ENCODE data around the gene NUDT19. TPM values are rescaled to one million over a fixed set of nuclear protein-coding genes. Genes with fewer than 3 reads are reported as not detected.
A peak's percentile ranks its signal among the peaks of the same experiment; 100 is the strongest.
"Not testable (repeated sequence)": the region's sequence is repeated elsewhere in the genome, so short reads cannot be mapped to it uniquely, and the experiment has no call there.

Gene NUDT19
- total RNA-seq, 6 donors from 2014 or later: 9.4 to 21.6 (median 15.3) TPM

DNA sequence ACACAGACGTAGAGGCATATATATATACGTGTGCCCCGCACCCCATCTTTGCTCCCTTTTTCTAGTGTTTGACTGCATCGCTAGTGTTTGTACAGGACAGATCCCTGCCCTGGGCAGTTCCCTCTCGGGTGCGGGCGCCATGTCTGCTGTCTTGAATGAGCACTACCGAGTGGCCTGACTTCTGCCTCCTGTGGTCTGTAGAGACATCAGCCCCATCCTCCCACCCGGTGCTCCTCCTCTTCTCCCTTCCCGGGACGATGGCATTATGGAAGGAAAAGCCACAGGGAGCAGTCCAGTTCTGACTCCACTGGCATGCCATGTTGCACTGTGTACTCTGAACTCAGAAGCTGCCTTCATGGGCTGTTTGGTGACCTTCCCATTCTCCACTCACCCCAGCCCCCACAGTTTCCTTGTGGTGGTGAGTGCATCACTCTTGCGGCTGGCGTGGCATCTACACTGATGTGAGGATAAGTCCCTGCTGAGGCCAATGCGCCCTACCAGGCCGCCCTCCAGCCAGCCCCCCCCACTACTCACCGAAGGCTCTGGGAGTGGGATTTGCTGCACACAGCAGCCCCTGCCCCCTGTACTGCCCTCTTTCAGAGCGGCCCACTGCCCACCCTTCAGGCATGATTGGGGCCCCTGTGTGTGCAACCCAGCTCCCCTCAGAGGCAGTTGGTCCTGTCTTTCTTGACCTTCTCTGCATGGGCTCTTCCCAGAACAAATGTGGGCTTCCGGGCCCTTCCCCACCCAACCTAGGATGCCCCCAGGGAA, 53.1 kb downstream of the NUDT19 start:
- DNase-seq: no peak

DNA sequence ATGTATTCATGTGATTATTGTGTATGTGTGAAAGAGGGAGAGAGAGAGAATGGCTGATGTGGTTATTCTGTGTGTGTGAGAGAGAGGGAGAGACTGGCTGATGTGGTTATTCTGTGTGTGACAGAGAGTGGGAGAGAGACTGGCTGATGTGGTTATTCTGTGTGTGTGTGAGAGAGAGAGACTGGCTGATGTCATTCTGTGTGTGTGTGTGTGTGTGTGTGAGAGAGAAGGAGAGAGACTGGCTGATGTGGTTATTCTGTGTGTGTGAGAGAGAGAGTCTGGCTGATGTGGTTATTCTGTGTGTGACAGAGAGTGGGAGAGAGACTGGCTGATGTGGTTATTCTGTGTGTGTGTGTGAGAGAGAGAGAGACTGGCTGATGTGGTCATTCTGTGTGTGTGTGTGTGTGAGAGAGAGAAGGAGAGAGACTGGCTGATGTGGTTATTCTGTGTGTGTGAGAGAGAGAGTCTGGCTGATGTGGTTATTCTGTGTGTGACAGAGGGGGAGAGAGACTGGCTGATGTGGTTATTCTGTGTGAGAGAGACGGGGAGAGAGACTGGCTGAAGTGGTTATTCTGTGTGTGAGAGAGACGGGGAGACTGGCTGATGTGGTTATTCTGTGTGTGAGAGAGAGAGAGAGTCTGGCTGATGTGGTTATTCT, 54.1 kb downstream of the NUDT19 start:
- not testable (repeated sequence) for H3K9me3 ChIP-seq; H3K27ac ChIP-seq; H3K27me3 ChIP-seq; H3K36me3 ChIP-seq; DNase-seq; H3K4me1 ChIP-seq; H3K4me3 ChIP-seq; ATAC-seq (ENCODE audit: low FRiP score in 2 of 2)
- WGBS, 2 donors: 24 to 28% methylated on average over 2 of the region's 2 CpGs

More for the DNA sequence above, 53.1 kb downstream of the NUDT19 start:
- TF ChIP-seq, protein P1, sequence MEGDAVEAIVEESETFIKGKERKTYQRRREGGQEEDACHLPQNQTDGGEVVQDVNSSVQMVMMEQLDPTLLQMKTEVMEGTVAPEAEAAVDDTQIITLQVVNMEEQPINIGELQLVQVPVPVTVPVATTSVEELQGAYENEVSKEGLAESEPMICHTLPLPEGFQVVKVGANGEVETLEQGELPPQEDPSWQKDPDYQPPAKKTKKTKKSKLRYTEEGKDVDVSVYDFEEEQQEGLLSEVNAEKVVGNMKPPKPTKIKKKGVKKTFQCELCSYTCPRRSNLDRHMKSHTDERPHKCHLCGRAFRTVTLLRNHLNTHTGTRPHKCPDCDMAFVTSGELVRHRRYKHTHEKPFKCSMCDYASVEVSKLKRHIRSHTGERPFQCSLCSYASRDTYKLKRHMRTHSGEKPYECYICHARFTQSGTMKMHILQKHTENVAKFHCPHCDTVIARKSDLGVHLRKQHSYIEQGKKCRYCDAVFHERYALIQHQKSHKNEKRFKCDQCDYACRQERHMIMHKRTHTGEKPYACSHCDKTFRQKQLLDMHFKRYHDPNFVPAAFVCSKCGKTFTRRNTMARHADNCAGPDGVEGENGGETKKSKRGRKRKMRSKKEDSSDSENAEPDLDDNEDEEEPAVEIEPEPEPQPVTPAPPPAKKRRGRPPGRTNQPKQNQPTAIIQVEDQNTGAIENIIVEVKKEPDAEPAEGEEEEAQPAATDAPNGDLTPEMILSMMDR (IDR thresholded peaks at IDR 0.05): no peak
- TF ChIP-seq EP300 (IDR thresholded peaks at IDR 0.05): no peak
- TF ChIP-seq POLR2AphosphoS5 (IDR thresholded peaks at IDR 0.05): no peak
- no peak for TF ChIP-seq POLR2A (IDR thresholded peaks at IDR 0.05)
- 88 to 93% methylated on average over 18 of the region's 18 CpGs for WGBS, 2 donors
- Histone ChIP-seq H3K27me3 (no peaks in the 10 kb centered on the region), H3K4me3 (no peak overlapping the region), H3K9me3 (no peaks in the 10 kb centered on the region), H3K27ac (no peak overlapping the region), H3K36me3 (no peaks in the 10 kb centered on the region), H3K4me1 (no peaks in the 10 kb centered on the region)
- peak in 1 of 2 donors; percentile 57 for ATAC-seq (ENCODE audit: low FRiP score in 2 of 2)

DNA sequence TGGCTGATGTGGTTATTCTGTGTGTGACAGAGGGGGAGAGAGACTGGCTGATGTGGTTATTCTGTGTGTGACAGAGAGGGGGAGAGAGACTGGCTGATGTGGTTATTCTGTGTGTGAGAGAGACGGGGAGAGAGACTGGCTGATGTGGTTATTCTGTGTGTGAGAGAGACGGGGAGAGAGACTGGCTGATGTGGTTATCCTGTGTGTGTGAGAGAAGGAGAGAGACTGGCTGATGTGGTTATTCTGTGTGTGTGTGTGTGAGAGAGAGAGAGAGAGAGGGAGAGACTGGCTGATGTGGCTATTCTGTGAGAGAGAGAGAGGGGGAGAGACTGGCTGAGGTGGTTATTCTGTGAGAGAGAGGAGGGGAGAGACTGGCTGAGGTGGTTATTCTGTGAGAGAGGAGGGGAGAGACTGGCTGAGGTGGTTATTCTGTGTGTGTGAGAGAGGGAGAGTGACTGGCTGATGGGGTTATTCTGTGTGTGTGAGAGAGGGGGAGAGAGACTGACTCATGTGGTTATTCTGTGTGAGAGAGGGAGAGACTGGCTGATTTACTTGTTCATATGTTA, 55.1 kb downstream of the NUDT19 start:
- H3K9me3 ChIP-seq; H3K27ac ChIP-seq; ATAC-seq (ENCODE audit: low FRiP score in 2 of 2); H3K27me3 ChIP-seq; H3K36me3 ChIP-seq; H3K4me1 ChIP-seq; H3K4me3 ChIP-seq; DNase-seq: not testable (repeated sequence)
- 19 to 31% methylated on average over 2 of the region's 2 CpGs for WGBS, 2 donors

DNA sequence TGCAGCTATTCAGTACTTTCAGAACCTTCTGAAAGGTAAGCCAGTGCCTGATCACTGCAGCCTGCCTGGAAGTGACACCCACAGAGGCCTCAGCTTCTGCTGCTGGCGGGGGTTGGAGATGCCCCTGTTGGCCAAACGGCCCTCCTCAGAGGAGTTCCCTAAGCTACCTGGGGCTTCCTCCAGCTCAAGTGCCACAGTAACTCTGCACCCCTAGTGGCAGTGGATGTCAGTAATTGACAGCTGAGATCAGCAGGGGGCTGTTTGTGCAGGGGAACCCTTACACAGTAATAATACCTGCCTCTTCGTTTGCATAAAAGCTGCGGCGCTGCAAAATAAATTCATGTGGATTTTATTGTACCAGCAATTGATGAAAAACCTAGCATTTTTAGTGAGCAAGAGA, 56.9 kb downstream of the NUDT19 start:
- H3K4me1 ChIP-seq: no peaks in the 10 kb centered on the region
- H3K27ac ChIP-seq: no peak overlapping the region
- H3K9me3 ChIP-seq: no peaks in the 10 kb centered on the region
- no peak for DNase-seq
- H3K27me3 ChIP-seq: no peaks in the 10 kb centered on the region
- no peak overlapping the region for H3K4me3 ChIP-seq
- ATAC-seq (ENCODE audit: low FRiP score in 2 of 2): no peak
- no peaks in the 10 kb centered on the region for H3K36me3 ChIP-seq
- WGBS, 2 donors: 76 to 87% methylated on average over 3 to 5 of the region's 5 CpGs
- TF ChIP-seq EP300 (IDR thresholded peaks at IDR 0.05): no peak
- TF ChIP-seq POLR2AphosphoS5 (IDR thresholded peaks at IDR 0.05): no peak
- TF ChIP-seq, protein P1 (IDR thresholded peaks at IDR 0.05): no peak
- no peak for TF ChIP-seq POLR2A (IDR thresholded peaks at IDR 0.05)

DNA sequence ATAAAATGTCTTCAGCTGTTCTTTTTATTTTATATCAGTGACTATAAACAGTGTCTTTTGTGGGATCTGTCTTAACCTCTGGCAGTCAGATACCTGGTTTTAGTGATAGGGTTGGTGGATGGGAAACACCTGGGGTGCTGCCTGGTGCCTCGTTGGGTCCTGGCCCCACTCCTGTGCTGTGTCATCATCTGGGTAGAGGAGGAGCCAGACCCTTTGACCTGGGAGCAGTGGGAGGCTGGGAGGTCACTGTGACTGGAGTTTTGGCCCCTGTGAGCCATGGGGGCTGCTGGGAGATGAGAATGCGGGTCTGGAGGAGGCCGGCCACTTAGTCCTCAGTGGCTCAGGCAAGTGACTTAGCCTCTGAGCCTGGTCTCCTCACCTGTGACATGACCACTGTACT, 57.3 kb downstream of the NUDT19 start:
- Histone ChIP-seq H3K27me3 (no peaks in the 10 kb centered on the region), H3K27ac (no peak overlapping the region), H3K4me3 (no peak overlapping the region), H3K9me3 (no peaks in the 10 kb centered on the region), H3K36me3 (no peaks in the 10 kb centered on the region), H3K4me1 (no peaks in the 10 kb centered on the region)
- no peak for TF ChIP-seq EP300 (IDR thresholded peaks at IDR 0.05)
- TF ChIP-seq POLR2AphosphoS5 (IDR thresholded peaks at IDR 0.05): no peak
- TF ChIP-seq POLR2A (IDR thresholded peaks at IDR 0.05): no peak
- TF ChIP-seq, protein P1 (IDR thresholded peaks at IDR 0.05): no peak
- no peak for ATAC-seq (ENCODE audit: low FRiP score in 2 of 2)
- WGBS, 2 donors: 38 to 66% methylated on average over 1 to 3 of the region's 3 CpGs
- DNase-seq: no peak

Data from upper lobe of left lung (tissue), 6 donors.